ENCODE measurements around the gene NOXO1.
A peak's percentile ranks its signal among the peaks of the same experiment; 100 is the strongest.

Gene NOXO1, protein sequence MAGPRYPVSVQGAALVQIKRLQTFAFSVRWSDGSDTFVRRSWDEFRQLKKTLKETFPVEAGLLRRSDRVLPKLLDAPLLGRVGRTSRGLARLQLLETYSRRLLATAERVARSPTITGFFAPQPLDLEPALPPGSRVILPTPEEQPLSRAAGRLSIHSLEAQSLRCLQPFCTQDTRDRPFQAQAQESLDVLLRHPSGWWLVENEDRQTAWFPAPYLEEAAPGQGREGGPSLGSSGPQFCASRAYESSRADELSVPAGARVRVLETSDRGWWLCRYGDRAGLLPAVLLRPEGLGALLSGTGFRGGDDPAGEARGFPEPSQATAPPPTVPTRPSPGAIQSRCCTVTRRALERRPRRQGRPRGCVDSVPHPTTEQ

DNA sequence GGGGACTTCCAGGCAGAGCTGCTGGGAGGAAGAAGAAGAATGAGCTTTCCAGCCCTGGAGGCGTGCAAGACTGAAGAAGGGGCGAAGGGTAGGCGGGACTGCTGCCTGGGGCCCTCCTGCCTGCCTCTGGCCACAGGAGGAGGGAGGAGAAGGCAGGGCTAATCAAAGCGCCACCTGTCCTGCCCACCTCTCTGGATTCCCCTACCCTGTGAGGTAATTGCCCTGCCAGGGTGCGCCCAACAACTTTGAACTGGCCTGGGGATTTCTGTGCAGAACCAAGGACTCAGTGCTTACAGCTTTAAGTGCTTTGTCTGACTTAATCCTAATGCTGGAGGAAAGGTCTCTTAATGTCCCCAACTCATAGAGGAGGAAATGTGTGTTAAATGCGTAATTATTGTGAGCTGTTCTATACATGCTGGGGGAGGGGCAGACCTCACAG, at the start of gene NOXO1:
TSS of gene NOXO1 (minus strand) at position 72 of the 439 bp plus-strand sequence. CDS start 290 bp downstream, outside the sequence.
- ChIA-PET CTCF (interaction anchor here (0.6 kb wide), 1 partner anchor 491 kb away, joined by 3 read pairs; no protein-coding TSS in a partner anchor), POLR2A (ENCODE audit: low non-redundant PET) (interaction anchor here (0.6 kb wide), 2 partner anchors 36 to 37 kb away, joined by 3 to 5 read pairs; no protein-coding TSS in a partner anchor)

GRCh38 chr16:2030036-2030435, 48.8 kb upstream of the NOXO1 start:
- no peak for DNase-seq (ENCODE audit: low spot score)
- POLR2A ChIA-PET (ENCODE audit: low non-redundant PET): no interaction called here
- CTCF ChIA-PET: interaction anchor here (0.6 kb wide), 1 partner anchor 116 kb away, joined by 3 read pairs; no protein-coding TSS in a partner anchor
- TF ChIP-seq CTCF (conservative IDR thresholded peaks at IDR 0.05; ENCODE audit: low read depth): no peak
- peak overlapping the region; percentile 78 for H3K27ac ChIP-seq

More for the DNA sequence above, at the start of gene NOXO1:
- H3K27ac ChIP-seq: peak within 1 kb of the TSS; percentile 74
- TF ChIP-seq CTCF (conservative IDR thresholded peaks at IDR 0.05; ENCODE audit: low read depth): no peak
- no peak for DNase-seq (ENCODE audit: low spot score)

- ChIA-PET CTCF (no interaction called here), POLR2A (ENCODE audit: low non-redundant PET) (no interaction called here)
- peak overlapping the region; percentile 78 for H3K27ac ChIP-seq
- no peak for TF ChIP-seq CTCF (conservative IDR thresholded peaks at IDR 0.05; ENCODE audit: low read depth)
- DNase-seq (ENCODE audit: low spot score): no peak
Measured at GRCh38 chr16:2029350-2029749, 48.1 kb upstream of the NOXO1 start.

GRCh38 chr16:2028620-2029220, 47.5 kb upstream of the NOXO1 start:
- CTCF ChIA-PET: interaction anchor here (1.1 kb wide), 1 partner anchor 112 kb away, joined by 6 read pairs; no protein-coding TSS in a partner anchor
- DNase-seq (ENCODE audit: low spot score): no peak
- POLR2A ChIA-PET (ENCODE audit: low non-redundant PET): no interaction called here
- TF ChIP-seq CTCF (conservative IDR thresholded peaks at IDR 0.05; ENCODE audit: low read depth): no peak
- peak overlapping the region; percentile 85 for H3K27ac ChIP-seq

DNA sequence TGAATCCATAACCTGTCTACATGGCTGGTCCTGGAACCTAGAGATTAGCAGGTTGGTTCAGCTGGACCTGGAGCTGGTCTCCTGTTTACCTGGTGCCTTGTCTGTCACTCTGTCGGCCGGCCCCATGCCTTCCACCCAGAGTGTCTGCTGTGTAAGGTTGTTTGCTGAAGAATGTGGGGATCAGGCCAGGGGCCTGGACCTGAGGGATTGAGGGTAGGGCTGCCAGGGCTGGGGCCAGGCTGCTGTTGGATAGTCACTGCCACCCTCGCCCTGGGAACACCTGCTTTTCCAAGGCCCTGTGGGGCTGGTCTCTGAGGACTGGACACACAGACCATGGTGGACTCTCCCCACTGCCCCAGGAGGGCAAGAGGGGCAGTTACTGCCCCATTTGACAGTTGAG, 46.9 kb upstream of the NOXO1 start:
- ChIA-PET CTCF (interaction anchor here (0.5 to 1.1 kb wide), 4 partner anchors 12 to 112 kb away, joined by 3 to 6 read pairs (median 3); no protein-coding TSS in a partner anchor), POLR2A (ENCODE audit: low non-redundant PET) (interaction anchor here (0.6 kb wide), 1 partner anchor 12 kb away, joined by 4 read pairs; no protein-coding TSS in a partner anchor)
- H3K27ac ChIP-seq: peak overlapping the region; percentile 85

More for the DNA sequence above, 46.9 kb upstream of the NOXO1 start:
- no peak for DNase-seq (ENCODE audit: low spot score)
- no peak for TF ChIP-seq CTCF (conservative IDR thresholded peaks at IDR 0.05; ENCODE audit: low read depth)

Data from RWPE1 (cell line).